ENCODE data around the gene SOAT2.
A peak's percentile ranks its signal among the peaks of the same experiment; 100 is the strongest.

SOAT2 gene

GRCh38 chr12:53065975-53066931, 37.0 kb upstream of the SOAT2 start:
- peak; percentile 63 for DNase-seq

GRCh38 chr12:53067074-53067992, 36.0 kb upstream of the SOAT2 start:
- DNase-seq = no peak

GRCh38 chr12:53067993-53068770, 35.1 kb upstream of the SOAT2 start:
- DNase-seq = no peak

- no peak for DNase-seq
Observed at GRCh38 chr12:53068811-53069585, 34.3 kb upstream of the SOAT2 start.

GRCh38 chr12:53069621-53070410, 33.5 kb upstream of the SOAT2 start:
- DNase-seq = no peak

- no peak for DNase-seq
Observed at GRCh38 chr12:53070877-53071492, 32.3 kb upstream of the SOAT2 start.

GRCh38 chr12:53071591-53072551, 31.4 kb upstream of the SOAT2 start:
- no peak for DNase-seq

GRCh38 chr12:53073881-53074280, 29.4 kb upstream of the SOAT2 start:
- no peak for DNase-seq

GRCh38 chr12:53074283-53074998, 28.8 kb upstream of the SOAT2 start:
- DNase-seq = no peak

- DNase-seq = no peak
Observed at GRCh38 chr12:53074999-53075370, 28.3 kb upstream of the SOAT2 start.

- no peak for DNase-seq
Observed at GRCh38 chr12:53076461-53076860, 26.8 kb upstream of the SOAT2 start.

GRCh38 chr12:53077030-53077429, 26.3 kb upstream of the SOAT2 start:
- DNase-seq = no peak

- no peak for DNase-seq
Observed at GRCh38 chr12:53078425-53079225, 24.7 kb upstream of the SOAT2 start.

GRCh38 chr12:53079226-53080117, 23.8 kb upstream of the SOAT2 start, which contains the start of gene SPRYD3:
Gene SPRYD3 (minus strand): TSS chr12:53079390. CDS start chr12:53079333, 57 bp downstream.
- peak; percentile 93 for DNase-seq

- DNase-seq = no peak
Observed at GRCh38 chr12:53082637-53083175, 20.6 kb upstream of the SOAT2 start.

- DNase-seq = no peak
Observed at GRCh38 chr12:53086361-53086760, 16.9 kb upstream of the SOAT2 start.

All from kidney glomerular epithelial cell (primary cell).